H9 (cell line): Measurements from ENCODE around the gene CDH26. TPM values are rescaled to one million over a fixed set of nuclear protein-coding genes. Genes with fewer than 3 reads are reported as not detected.

Source experiments
- DNase-seq: peaks from one replicate; pipeline ENCODE4 v3.0.0-alpha.2; 2017
- H2AFZ ChIP-seq: one replicate; pipeline ENCODE4 v1.6.1; 2013; ENCODE audit warnings: mild to moderate bottlenecking, low read length, control low read depth, moderate library complexity
- H2AK5ac ChIP-seq: 2 replicates; pipeline ENCODE4 v1.6.1; 2013; ENCODE audit warnings: low read length, control low read depth, mixed read lengths; ENCODE audit not compliant: insufficient read length
- H2BK120ac ChIP-seq: one replicate; pipeline ENCODE4 v1.6.1; 2013; ENCODE audit warnings: low read depth, mild to moderate bottlenecking, low read length, control low read depth, inconsistent platforms; ENCODE audit not compliant: poor library complexity, severe bottlenecking
- H2BK12ac ChIP-seq: 2 replicates; pipeline ENCODE4 v1.6.1; 2013; ENCODE audit warnings: low read length, control low read depth, mixed read lengths, low read depth; ENCODE audit not compliant: insufficient read length
- H2BK15ac ChIP-seq: 2 replicates; pipeline ENCODE4 v1.6.1; 2013; ENCODE audit warnings: low read depth, low read length, control low read depth
- H2BK20ac ChIP-seq: one replicate; pipeline ENCODE4 v1.6.1; 2013; ENCODE audit warnings: low read depth, mild to moderate bottlenecking, low read length, control low read depth, inconsistent platforms; ENCODE audit not compliant: poor library complexity, severe bottlenecking
- H2BK5ac ChIP-seq: 2 replicates; pipeline ENCODE4 v1.6.1; 2013; ENCODE audit warnings: low read length, control low read depth, mixed read lengths; ENCODE audit not compliant: insufficient read length
- H3K14ac ChIP-seq: 2 replicates; pipeline ENCODE4 v1.6.1; 2013; ENCODE audit warnings: low read length, control low read depth; ENCODE audit not compliant: insufficient read depth
- H3K18ac ChIP-seq: 2 replicates; pipeline ENCODE4 v1.6.1; 2013; ENCODE audit warnings: low read depth, mild to moderate bottlenecking, mixed read lengths, low read length, control low read depth; ENCODE audit not compliant: insufficient read length
- H3K23ac ChIP-seq: 2 replicates; pipeline ENCODE4 v1.6.1; 2013; ENCODE audit warnings: low read length, control low read depth, mixed read lengths, low read depth; ENCODE audit not compliant: insufficient read length
- H3K23me2 ChIP-seq: 2 replicates; pipeline ENCODE4 v1.6.1; 2013; ENCODE audit warnings: low read depth, mild to moderate bottlenecking, mixed read lengths, low read length, control low read depth; ENCODE audit not compliant: insufficient read length, poor library complexity, severe bottlenecking
- H3K27ac ChIP-seq: 2 replicates; pipeline ENCODE4 v1.5.1; 2013; ENCODE audit warnings: low read length, control low read depth, mixed read lengths, low read depth; ENCODE audit not compliant: insufficient read length
- H3K27me3 ChIP-seq: 2 replicates; pipeline ENCODE4 v1.6.1; 2013; ENCODE audit warnings: low read length, control low read depth, inconsistent platforms; ENCODE audit not compliant: insufficient read depth
- H3K4ac ChIP-seq: 2 replicates; pipeline ENCODE4 v1.6.1; 2013; ENCODE audit warnings: low read depth, mild to moderate bottlenecking, control low read depth, inconsistent platforms, low read length, moderate library complexity
- H3K4me1 ChIP-seq: 2 replicates; pipeline ENCODE4 v1.6.1; 2013; ENCODE audit warnings: low read length, control low read depth, inconsistent platforms; ENCODE audit not compliant: insufficient read depth
- H3K4me2 ChIP-seq: 2 replicates; pipeline ENCODE4 v1.6.1; 2013; ENCODE audit warnings: low read length, control low read depth, mixed read lengths; ENCODE audit not compliant: insufficient read length, insufficient read depth
- H3K56ac ChIP-seq: 2 replicates; pipeline ENCODE4 v1.6.1; 2013; ENCODE audit warnings: low read depth, mild to moderate bottlenecking, mixed read lengths, low read length, control low read depth; ENCODE audit not compliant: insufficient read length
- H3K79me1 ChIP-seq: 2 replicates; pipeline ENCODE4 v1.6.1; 2013; ENCODE audit warnings: low read depth, mild to moderate bottlenecking, moderate library complexity, low read length, control low read depth, inconsistent platforms; ENCODE audit not compliant: insufficient read depth, poor library complexity, severe bottlenecking
- H3K79me2 ChIP-seq: 2 replicates; pipeline ENCODE4 v1.6.1; 2013; ENCODE audit warnings: low read length, control low read depth, inconsistent platforms; ENCODE audit not compliant: insufficient read depth
- H3K9ac ChIP-seq: 2 replicates; pipeline ENCODE4 v1.6.1; 2013; ENCODE audit warnings: low read length, control low read depth, mixed read lengths; ENCODE audit not compliant: insufficient read length; ENCODE audit errors: extremely low read depth
- H3K9me3 ChIP-seq: one replicate; pipeline ENCODE4 v1.6.1; 2013; ENCODE audit warnings: low read depth, low read length, inconsistent platforms; ENCODE audit not compliant: control insufficient read depth
- H3T11ph ChIP-seq: one replicate; pipeline ENCODE4 v1.6.1; 2013; ENCODE audit warnings: mild to moderate bottlenecking, low read length, control low read depth, inconsistent platforms
- H4K20me1 ChIP-seq: one replicate; pipeline ENCODE4 v1.6.1; 2013; ENCODE audit not compliant: control insufficient read depth, insufficient read length, insufficient read depth
- H4K5ac ChIP-seq: 2 replicates; pipeline ENCODE4 v1.6.1; 2013; ENCODE audit warnings: low read depth, mild to moderate bottlenecking, mixed read lengths, low read length, control low read depth; ENCODE audit not compliant: insufficient read length
- H4K8ac ChIP-seq: replicated peaks from 2 replicates; pipeline ENCODE4 v1.6.1; 2013; ENCODE audit warnings: low read length, control low read depth, mixed read lengths, low read depth; ENCODE audit not compliant: insufficient read length
- H4K91ac ChIP-seq: 2 replicates; pipeline ENCODE4 v1.6.1; 2013; ENCODE audit warnings: low read depth, mild to moderate bottlenecking, moderate library complexity, mixed read lengths, low read length, control low read depth; ENCODE audit not compliant: insufficient read length
- H3K27ac Mint-ChIP-seq, 3 experiments: 2 replicates in 2 of 3; 3 replicates in 1 of 3; pipeline ENCODE4 v1.8.0; 2020 to 2021; ENCODE audit warnings: mixed read lengths in 3 of 3, mild to moderate bottlenecking in 1 of 3, moderate library complexity in 1 of 3
- H3K27me3 Mint-ChIP-seq: 2 replicates; pipeline ENCODE4 v1.8.0; 2021; ENCODE audit warnings: low read depth, mild to moderate bottlenecking, moderate library complexity, mixed read lengths
- H3K36me3 Mint-ChIP-seq, 3 experiments: 2 replicates in 2 of 3; 3 replicates in 1 of 3; pipeline ENCODE4 v1.8.0; 2020 to 2021; ENCODE audit warnings: low read depth in 3 of 3, mixed read lengths in 3 of 3; ENCODE audit not compliant: insufficient read depth in 1 of 3
- H3K4me1 Mint-ChIP-seq, 2 experiments: 2 replicates each; pipeline ENCODE4 v1.8.0; 2020; ENCODE audit warnings: mixed read lengths in 2 of 2
- H3K4me3 Mint-ChIP-seq, 2 experiments: 2 replicates in 1 of 2; 3 replicates in 1 of 2; pipeline ENCODE4 v1.8.0; 2020 to 2021; ENCODE audit warnings: mild to moderate bottlenecking in 2 of 2, mixed read lengths in 2 of 2, moderate library complexity in 1 of 2
- H3K9me3 Mint-ChIP-seq, 2 experiments: 2 replicates in 1 of 2; 3 replicates in 1 of 2; pipeline ENCODE4 v1.8.0; 2020; ENCODE audit warnings: mild to moderate bottlenecking in 2 of 2, mixed read lengths in 2 of 2, moderate library complexity in 1 of 2
- WGBS: extraction: QIAGEN DNeasy Blood & Tissue Kit; methylation state at CpG from one replicate; pipeline ENCODE4 v1.1.7; 2013; ENCODE audit warnings: missing lambda C conversion rate, low lambda C conversion rate, mixed read lengths; ENCODE audit not compliant: insufficient read length; ENCODE audit errors: extremely low coverage; 5-methylcytosine and 5-hydroxymethylcytosine counted together
- total RNA-seq: library from RNA; stranded (reverse); gene quantifications from 2 replicates; pipeline ENCODE4 v1.2.1, GENCODE V29; 2021
- TF ChIP-seq, protein P1 (sequence below): fragments of 200-600 bp; sonication (generic); conservative IDR thresholded peaks from 3 replicates; pipeline ENCODE4 v1.8.0; 2021; ENCODE audit warnings: antibody characterized with exemption, mild to moderate bottlenecking

The CDH26 gene
- total RNA-seq, 1 experiment from 2014 or later: 0.79 TPM

DNA sequence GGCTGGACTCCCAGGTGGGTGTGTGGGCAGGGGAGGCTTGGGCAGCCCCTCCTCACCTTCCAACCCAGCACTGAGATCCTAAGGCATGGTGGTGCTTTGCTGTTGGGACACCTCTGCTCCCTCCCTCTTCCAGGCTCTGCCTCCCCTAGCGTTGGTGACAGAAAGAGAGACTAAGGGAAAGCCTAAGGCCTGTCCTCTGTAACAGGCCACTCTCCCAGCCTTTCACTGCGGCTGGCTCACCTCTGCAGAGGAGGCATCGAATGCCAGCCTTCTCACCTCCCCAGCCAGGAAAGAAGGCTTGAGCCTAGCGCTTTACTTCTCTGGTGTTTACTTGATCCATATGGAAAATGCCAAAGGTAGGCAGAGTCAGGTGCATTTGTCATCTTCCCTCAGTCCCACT is 3.5 kb upstream of the CDH26 start:
- H2BK120ac ChIP-seq: no peak overlapping the region
- H3K27ac ChIP-seq: no peak overlapping the region
- no peak overlapping the region for H2AFZ ChIP-seq
- H3K27me3 Mint-ChIP-seq: peaks cover 2% of the 10 kb centered on the region; the same call in 1 of the 2 replicates
- H3K4me2 ChIP-seq: no peak overlapping the region
- H3K9me3 Mint-ChIP-seq: no peaks in the 10 kb centered on the region
- WGBS: no CpG with 5 or more reads among the region's 4 CpGs
- no peak overlapping the region for H3T11ph ChIP-seq
- DNase-seq: no peak
- H3K4me1 Mint-ChIP-seq: peaks cover 0 to 8% of the 10 kb centered on the region in 2 experiments; a peak in 3 of 4 replicates
- H3K4me3 Mint-ChIP-seq: no peak overlapping the region
- no peak overlapping the region for H2BK5ac ChIP-seq
- no peaks in the 10 kb centered on the region for H3K4me1 ChIP-seq
- no peak overlapping the region for H3K4ac ChIP-seq
- no peaks in the 10 kb centered on the region for H3K79me2 ChIP-seq
- no peak overlapping the region for H3K18ac ChIP-seq
- H3K9me3 ChIP-seq: no peaks in the 10 kb centered on the region
- H2BK12ac ChIP-seq: no peak overlapping the region
- H3K27me3 ChIP-seq: no peaks in the 10 kb centered on the region
- peaks cover 3% of the 10 kb centered on the region for H3K23me2 ChIP-seq
- no peak overlapping the region for H4K5ac ChIP-seq
- H3K27ac Mint-ChIP-seq: no peak overlapping the region
- H2BK20ac ChIP-seq: no peak overlapping the region
- no peaks in the 10 kb centered on the region for H3K79me1 ChIP-seq
- no peak overlapping the region for H4K91ac ChIP-seq
- no peaks in the 10 kb centered on the region for H4K20me1 ChIP-seq
- H3K14ac ChIP-seq: no peak overlapping the region
- no peak overlapping the region for H3K9ac ChIP-seq
- no peak overlapping the region for H3K56ac ChIP-seq
- H3K23ac ChIP-seq: no peak overlapping the region
- TF ChIP-seq, protein P1, sequence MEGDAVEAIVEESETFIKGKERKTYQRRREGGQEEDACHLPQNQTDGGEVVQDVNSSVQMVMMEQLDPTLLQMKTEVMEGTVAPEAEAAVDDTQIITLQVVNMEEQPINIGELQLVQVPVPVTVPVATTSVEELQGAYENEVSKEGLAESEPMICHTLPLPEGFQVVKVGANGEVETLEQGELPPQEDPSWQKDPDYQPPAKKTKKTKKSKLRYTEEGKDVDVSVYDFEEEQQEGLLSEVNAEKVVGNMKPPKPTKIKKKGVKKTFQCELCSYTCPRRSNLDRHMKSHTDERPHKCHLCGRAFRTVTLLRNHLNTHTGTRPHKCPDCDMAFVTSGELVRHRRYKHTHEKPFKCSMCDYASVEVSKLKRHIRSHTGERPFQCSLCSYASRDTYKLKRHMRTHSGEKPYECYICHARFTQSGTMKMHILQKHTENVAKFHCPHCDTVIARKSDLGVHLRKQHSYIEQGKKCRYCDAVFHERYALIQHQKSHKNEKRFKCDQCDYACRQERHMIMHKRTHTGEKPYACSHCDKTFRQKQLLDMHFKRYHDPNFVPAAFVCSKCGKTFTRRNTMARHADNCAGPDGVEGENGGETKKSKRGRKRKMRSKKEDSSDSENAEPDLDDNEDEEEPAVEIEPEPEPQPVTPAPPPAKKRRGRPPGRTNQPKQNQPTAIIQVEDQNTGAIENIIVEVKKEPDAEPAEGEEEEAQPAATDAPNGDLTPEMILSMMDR: no peak
- no peaks in the 10 kb centered on the region for H3K36me3 Mint-ChIP-seq
- H2BK15ac ChIP-seq: no peak overlapping the region
- no peak overlapping the region for H4K8ac ChIP-seq
- no peak overlapping the region for H2AK5ac ChIP-seq
